A549 (cell line): ENCODE results near the gene EXT2. TPM values are rescaled to one million over a fixed set of nuclear protein-coding genes. Genes with fewer than 3 reads are reported as not detected.

Source experiments
- ATAC-seq, 2 experiments: fragments of 200-7000 bp in 1 of 2; fragments of >200 bp in 1 of 2; cut with Nextera tagmentation in 1 of 2; cut with Tn5 transposase in 1 of 2; 3 replicates each; pipeline versions ENCODE4 v1.8.0 to v1.9.1; 2018 to 2020; ENCODE audit warnings: mild to moderate bottlenecking in 1 of 2, moderate library complexity in 1 of 2
- CTCF ChIA-PET: fragments of 300-600 bp; sonication (Branson Sonifier 250); formaldehyde crosslinking; extraction: SDS; loops from one replicate; lab custom pipeline; 2021; ENCODE audit warnings: antibody characterized with exemption, inconsistent platforms; lab: Yijun Ruan, JAX
- POLR2A ChIA-PET: fragments of 350-600 bp; formaldehyde crosslinking; extraction: SDS; loops from one replicate; lab custom pipeline; 2021; ENCODE audit warnings: antibody characterized with exemption, inconsistent platforms; lab: Yijun Ruan, JAX
- DNase-seq, 2 experiments: peaks; one replicate each; pipeline versions ENCODE4 v3.0.0 to v3.0.0-alpha.2; 2011 to 2016; ENCODE audit warnings: low read depth in 1 of 2, low spot score in 1 of 2
- FAIRE-seq: peaks from 2 replicates; lab custom pipeline; 2011; peaks lifted over from hg19 to GRCh38; lab: Jason Lieb, UNC
- H3K27ac ChIP-seq, 2 experiments: fragments of >200 bp; sonication (Bioruptor Twin); formaldehyde crosslinking; 3 replicates each; pipeline ENCODE4 v1.5.1; 2016 to 2017
- H3K4me1 ChIP-seq: fragments of >200 bp; sonication (Bioruptor Twin); formaldehyde crosslinking; 3 replicates; pipeline ENCODE4 v1.6.1; 2016
- H3K4me2 ChIP-seq: fragments of >200 bp; sonication (Bioruptor Twin); formaldehyde crosslinking; 3 replicates; pipeline ENCODE4 v1.6.1; 2016
- H3K4me3 ChIP-seq: fragments of >200 bp; sonication (Bioruptor Twin); formaldehyde crosslinking; 3 replicates; pipeline ENCODE4 v1.5.1; 2016
- H3K9me3 ChIP-seq: fragments of >200 bp; sonication (Bioruptor Twin); formaldehyde crosslinking; 3 replicates; pipeline ENCODE4 v1.6.1; 2016
- CEBPB ChIP-seq, 2 experiments: fragments of >200 bp in 1 of 2; sonication (Bioruptor Twin) in 1 of 2; formaldehyde crosslinking in 1 of 2; IDR thresholded peaks; 2 replicates each; pipeline ENCODE4 v1.6.1; 2012 to 2016
- CHD2 ChIP-seq: fragments of 150-350 bp; IDR thresholded peaks from 2 replicates; pipeline ENCODE4 v1.6.1; 2014; ENCODE audit warnings: low read length; ENCODE audit not compliant: partially characterized antibody
- CHD4 ChIP-seq: fragments of 200-600 bp; sonication (generic); IDR thresholded peaks from 2 replicates; pipeline ENCODE4 v1.6.1; 2016; ENCODE audit warnings: antibody characterized with exemption, mild to moderate bottlenecking, borderline replicate concordance
- CTCF ChIP-seq: fragments of >200 bp; sonication (Bioruptor Twin); formaldehyde crosslinking; IDR thresholded peaks from 3 replicates; pipeline ENCODE4 v1.5.1; 2016
- ELK1 ChIP-seq: fragments of 150-350 bp; IDR thresholded peaks from 2 replicates; pipeline ENCODE4 v1.6.1; 2014; ENCODE audit warnings: low read depth, mild to moderate bottlenecking, low read length
- EP300 ChIP-seq, 2 experiments: fragments of >200 bp; sonication (Bioruptor Twin); formaldehyde crosslinking; IDR thresholded peaks; 2 replicates in 1 of 2; 3 replicates in 1 of 2; pipeline ENCODE4 v1.6.1; 2016 to 2017
- HES2 ChIP-seq: fragments of >200 bp; sonication (Bioruptor Twin); formaldehyde crosslinking; IDR thresholded peaks from 2 replicates; pipeline ENCODE4 v1.6.1; 2016
- HEYL ChIP-seq: fragments of 250-450 bp; sonication (Bioruptor Pico); IDR thresholded peaks from 2 replicates; pipeline ENCODE4 v1.8.0; 2021; ENCODE audit warnings: mild to moderate bottlenecking, moderate library complexity
- HOXA7 ChIP-seq: fragments of 250-450 bp; sonication (Bioruptor Pico); IDR thresholded peaks from 2 replicates; pipeline ENCODE4 v1.5.0; 2020; ENCODE audit warnings: mild to moderate bottlenecking, moderate library complexity
- JUN ChIP-seq, 2 experiments: fragments of >200 bp; sonication (Bioruptor Twin); formaldehyde crosslinking; IDR thresholded peaks; 2 replicates in 1 of 2; 3 replicates in 1 of 2; pipeline ENCODE4 v1.6.1; 2016 to 2017
- JUNB ChIP-seq: fragments of >200 bp; sonication (Bioruptor Twin); formaldehyde crosslinking; IDR thresholded peaks from 2 replicates; pipeline ENCODE4 v1.6.1; 2016
- KDM1A ChIP-seq: fragments of 200-600 bp; sonication (generic); IDR thresholded peaks from 2 replicates; pipeline ENCODE4 v1.6.1; 2016; ENCODE audit warnings: low read depth, mild to moderate bottlenecking
- MAZ ChIP-seq: fragments of 150-350 bp; IDR thresholded peaks from 2 replicates; pipeline ENCODE4 v1.6.1; 2014; ENCODE audit warnings: antibody characterized with exemption, low read depth, low read length, borderline replicate concordance
- PBX3 ChIP-seq: IDR thresholded peaks from 2 replicates; pipeline ENCODE4 v1.6.1; 2012
- POLR2A ChIP-seq: IDR thresholded peaks from 2 replicates; pipeline ENCODE4 v1.6.1; 2012; ENCODE audit warnings: mild to moderate bottlenecking, low read length
- RCOR1 ChIP-seq: fragments of 150-350 bp; IDR thresholded peaks from 2 replicates; pipeline ENCODE4 v1.6.1; 2014; ENCODE audit warnings: antibody characterized with exemption, low read length, low read depth
- RFX5 ChIP-seq: fragments of 450-650 bp; IDR thresholded peaks from 2 replicates; pipeline ENCODE4 v1.7.1; 2014; ENCODE audit warnings: antibody characterized with exemption, mild to moderate bottlenecking, moderate library complexity
- SREBF2 ChIP-seq: fragments of 450-650 bp; IDR thresholded peaks from 2 replicates; pipeline ENCODE4 v1.6.1; 2014; ENCODE audit warnings: mild to moderate bottlenecking, moderate library complexity
- TFCP2L1 ChIP-seq: fragments of 250-450 bp; sonication (Bioruptor Pico); IDR thresholded peaks from 2 replicates; pipeline ENCODE4 v1.5.0; 2021; ENCODE audit warnings: mild to moderate bottlenecking
- USF2 ChIP-seq: fragments of 450-650 bp; IDR thresholded peaks from 2 replicates; pipeline ENCODE4 v1.6.1; 2014; ENCODE audit warnings: antibody characterized with exemption
- WGBS: methylation state at CpG from one replicate; pipeline ENCODE4 v1.1.6; 2017; ENCODE audit errors: missing lambda C conversion rate; 5-methylcytosine and 5-hydroxymethylcytosine counted together
- polyA plus RNA-seq, 4 experiments: library from polyadenylated mRNA; depleted of rRNA in 3 of 4; stranded (reverse); fragments of >200 nt; fragmentation: RNase III in 1 of 4; extraction: RNeasy Plus Mini Kit Qiagen cat#74134 plus additional on column Dnase treatment in 1 of 4; gene quantifications; 2 replicates in 3 of 4; 3 replicates in 1 of 4; pipeline ENCODE4 v1.2.3, GENCODE V29; 2011 to 2017

Gene EXT2
- polyA plus RNA-seq, 2 of the 4 experiments (the other 2 are of a cell fraction): 56.5 to 77.3 TPM

- Histone ChIP-seq H3K4me3 (no peak overlapping the region), H3K9me3 (no peaks in the 10 kb centered on the region), H3K4me2 (no peak overlapping the region), H3K27ac (no peak overlapping the region), H3K4me1 (peaks cover 14% of the 10 kb centered on the region)
- TF ChIP-seq JUN (IDR thresholded peaks at IDR 0.05) (no peak), HEYL (no peak), CEBPB (IDR thresholded peaks at IDR 0.05) (no peak)
- CTCF ChIA-PET: interaction anchor here (0.9 to 1.3 kb wide), 4 partner anchors 30 to 399 kb away, joined by 3 to 4 read pairs (median 3); no protein-coding TSS in a partner anchor
- FAIRE-seq (no peak), ATAC-seq (no peak), DNase-seq (no peak)
- POLR2A ChIA-PET: no interaction called here
- WGBS: 90% methylated on average over 13 of the region's 13 CpGs
Measured at GRCh38 chr11:44139565-44140330, 44.3 kb downstream of the EXT2 start.

- no peak for TF ChIP-seq RFX5
- TF ChIP-seq TFCP2L1 (CRISPR knock-in tag): no peak
- TF ChIP-seq EP300 (IDR thresholded peaks at IDR 0.05): no peak
- TF ChIP-seq CEBPB (IDR thresholded peaks at IDR 0.05): no peak
- TF ChIP-seq HES2: no peak
- TF ChIP-seq MAZ: no peak
- no peak for TF ChIP-seq CTCF
- TF ChIP-seq KDM1A: no peak
- TF ChIP-seq HOXA7 (CRISPR knock-in tag): no peak
- TF ChIP-seq CHD4: no peak
- TF ChIP-seq ELK1: no peak
- TF ChIP-seq POLR2A: no peak
- no peak for TF ChIP-seq PBX3
- TF ChIP-seq RCOR1: no peak
- no peak for TF ChIP-seq JUNB
- no peak for TF ChIP-seq CHD2
- no peak for TF ChIP-seq SREBF2
- TF ChIP-seq USF2: no peak
- ChIA-PET CTCF (interaction anchor here (0.9 to 1.3 kb wide), 3 partner anchors 146 to 397 kb away, joined by 3 read pairs; no protein-coding TSS in a partner anchor), POLR2A (no interaction called here)
- Histone ChIP-seq H3K9me3 (no peaks in the 10 kb centered on the region), H3K4me2 (no peak overlapping the region), H3K27ac (no peak overlapping the region), H3K4me1 (peaks cover 14% of the 10 kb centered on the region), H3K4me3 (no peak overlapping the region)
- FAIRE-seq (no peak), ATAC-seq (no peak), DNase-seq (no peak)
- WGBS: 96% methylated on average over 1 of the region's 1 CpG
Measured at GRCh38 chr11:44140372-44140771, 44.9 kb downstream of the EXT2 start.
